Trophoblast cell (in vitro differentiated cells and primary cell): ENCODE results near the gene SERPINB5.

ENCODE experiments used
- DNase-seq, 2 donors: peaks; one replicate each; pipeline ENCODE4 v3.0.0-alpha.2; 2016
- H2AFZ ChIP-seq: 2 replicates; pipeline ENCODE4 v1.6.1; 2013; ENCODE audit warnings: low read length, moderate library complexity, mild to moderate bottlenecking; ENCODE audit not compliant: insufficient read depth, poor library complexity
- H2AK5ac ChIP-seq: 2 replicates; pipeline ENCODE4 v1.6.1; 2013; ENCODE audit warnings: mild to moderate bottlenecking, low read length
- H2BK120ac ChIP-seq: 2 replicates; pipeline ENCODE4 v1.6.1; 2013; ENCODE audit warnings: low read length, mild to moderate bottlenecking, moderate library complexity; ENCODE audit not compliant: insufficient read depth, poor library complexity
- H2BK12ac ChIP-seq: 2 replicates; pipeline ENCODE4 v1.6.1; 2013; ENCODE audit warnings: mild to moderate bottlenecking, low read length, moderate library complexity
- H2BK5ac ChIP-seq: 2 replicates; pipeline ENCODE4 v1.6.1; 2013; ENCODE audit warnings: low read length, low read depth, moderate library complexity, mild to moderate bottlenecking; ENCODE audit not compliant: poor library complexity
- H3K14ac ChIP-seq: 2 replicates; pipeline ENCODE4 v1.6.1; 2013; ENCODE audit warnings: mild to moderate bottlenecking, low read length
- H3K18ac ChIP-seq: 2 replicates; pipeline ENCODE4 v1.6.1; 2013; ENCODE audit warnings: mild to moderate bottlenecking, low read length
- H3K23ac ChIP-seq: 2 replicates; pipeline ENCODE4 v1.6.1; 2013; ENCODE audit warnings: low read length
- H3K27ac ChIP-seq: 2 replicates; pipeline ENCODE4 v1.5.1; 2013; ENCODE audit warnings: low read depth, mild to moderate bottlenecking, inconsistent platforms, low read length, moderate library complexity
- H3K27me3 ChIP-seq: 2 replicates; pipeline ENCODE4 v1.6.1; 2013; ENCODE audit warnings: inconsistent platforms, mild to moderate bottlenecking, low read length, moderate library complexity; ENCODE audit not compliant: insufficient read depth
- H3K36me3 ChIP-seq, 2 experiments: 1 replicate in 1 of 2; 2 replicates in 1 of 2; pipeline ENCODE4 v1.6.1; 2013; ENCODE audit warnings: low read length in 2 of 2, mild to moderate bottlenecking in 2 of 2, moderate library complexity in 1 of 2; ENCODE audit not compliant: insufficient read depth in 2 of 2, control insufficient read depth in 1 of 2
- H3K4ac ChIP-seq: 2 replicates; pipeline ENCODE4 v1.6.1; 2013; ENCODE audit warnings: low read depth, mild to moderate bottlenecking, low read length, moderate library complexity
- H3K4me1 ChIP-seq, 2 experiments: 1 replicate in 1 of 2; 2 replicates in 1 of 2; pipeline ENCODE4 v1.6.1; 2013; ENCODE audit warnings: low read length in 2 of 2, mild to moderate bottlenecking in 2 of 2, moderate library complexity in 1 of 2; ENCODE audit not compliant: insufficient read depth in 2 of 2, control insufficient read depth in 1 of 2
- H3K4me2 ChIP-seq: 2 replicates; pipeline ENCODE4 v1.6.1; 2013; ENCODE audit warnings: inconsistent platforms, mild to moderate bottlenecking, low read length, moderate library complexity
- H3K4me3 ChIP-seq: 2 replicates; pipeline ENCODE4 v1.5.1; 2013; ENCODE audit warnings: mild to moderate bottlenecking, low read depth, low read length, inconsistent platforms
- H3K79me1 ChIP-seq: one replicate; pipeline ENCODE4 v1.6.1; 2013; ENCODE audit warnings: low read length
- H3K79me2 ChIP-seq: 2 replicates; pipeline ENCODE4 v1.6.1; 2013; ENCODE audit warnings: low read length, mild to moderate bottlenecking; ENCODE audit not compliant: control insufficient read depth, insufficient read depth, poor library complexity
- H3K9ac ChIP-seq: 2 replicates; pipeline ENCODE4 v1.6.1; 2013; ENCODE audit warnings: mild to moderate bottlenecking, low read length
- H3K9me3 ChIP-seq: 2 replicates; pipeline ENCODE4 v1.6.1; 2013; ENCODE audit warnings: low read depth, mild to moderate bottlenecking, control low read depth, inconsistent platforms, low read length; ENCODE audit not compliant: insufficient read depth
- H4K12ac ChIP-seq: 2 replicates; pipeline ENCODE4 v1.6.1; 2013; ENCODE audit warnings: low read depth, mild to moderate bottlenecking, low read length, moderate library complexity
- H4K8ac ChIP-seq: 2 replicates; pipeline ENCODE4 v1.6.1; 2013; ENCODE audit warnings: low read depth, mild to moderate bottlenecking, low read length, moderate library complexity
- H4K91ac ChIP-seq: one replicate; pipeline ENCODE4 v1.6.1; 2013; ENCODE audit warnings: low read depth, mild to moderate bottlenecking, low read length, moderate library complexity
- WGBS: extraction: QIAGEN DNeasy Blood & Tissue Kit; methylation state at CpG from one replicate; pipeline ENCODE4 v1.1.7; 2013; ENCODE audit warnings: missing lambda C conversion rate; ENCODE audit not compliant: insufficient read length, insufficient coverage; ENCODE audit errors: extremely low coverage; 5-methylcytosine and 5-hydroxymethylcytosine counted together

The SERPINB5 gene

GRCh38 chr18:63545000-63545399 lies 68.2 kb downstream of the SERPINB5 start:
- Histone ChIP-seq H2BK12ac (no peak overlapping the region), H3K4me3 (no peak overlapping the region), H4K8ac (no peak overlapping the region), H3K9ac (no peak overlapping the region), H2BK120ac (no peak overlapping the region), H3K27me3 (no peaks in the 10 kb centered on the region), H3K27ac (no peak overlapping the region), H3K18ac (no peak overlapping the region), H3K9me3 (no peaks in the 10 kb centered on the region), H3K36me3 (no peaks in the 10 kb centered on the region), H3K23ac (no peak overlapping the region), H3K4me2 (no peak overlapping the region), H3K79me1 (no peaks in the 10 kb centered on the region), H4K91ac (no peak overlapping the region), H3K14ac (no peak overlapping the region), H2AFZ (no peak overlapping the region), H3K79me2 (no peaks in the 10 kb centered on the region), H2AK5ac (no peak overlapping the region), H2BK5ac (no peak overlapping the region), H3K4ac (no peak overlapping the region), H4K12ac (no peak overlapping the region), H3K4me1 (no peaks in the 10 kb centered on the region)
- WGBS: no CpG with 5 or more reads among the region's 3 CpGs
- no peak for DNase-seq

GRCh38 chr18:63550068-63550467 lies 73.3 kb downstream of the SERPINB5 start:
- WGBS: no CpG with 5 or more reads among the region's 1 CpG
- no peak overlapping the region for H3K4me3 ChIP-seq
- no peak overlapping the region for H2AK5ac ChIP-seq
- H3K36me3 ChIP-seq: no peaks in the 10 kb centered on the region
- H3K79me2 ChIP-seq: no peaks in the 10 kb centered on the region
- no peak overlapping the region for H3K18ac ChIP-seq
- H2AFZ ChIP-seq: no peak overlapping the region
- H3K23ac ChIP-seq: no peak overlapping the region
- peaks cover 3 to 5% of the 10 kb centered on the region in 2 experiments for H3K4me1 ChIP-seq
- H2BK5ac ChIP-seq: no peak overlapping the region
- H4K8ac ChIP-seq: no peak overlapping the region
- no peak overlapping the region for H3K9ac ChIP-seq
- H2BK12ac ChIP-seq: no peak overlapping the region
- no peaks in the 10 kb centered on the region for H3K27me3 ChIP-seq
- no peaks in the 10 kb centered on the region for H3K9me3 ChIP-seq
- no peak overlapping the region for H2BK120ac ChIP-seq
- H3K14ac ChIP-seq: no peak overlapping the region
- H3K4ac ChIP-seq: no peak overlapping the region
- H4K12ac ChIP-seq: no peak overlapping the region
- H4K91ac ChIP-seq: no peak overlapping the region
- no peak overlapping the region for H3K27ac ChIP-seq
- no peak for DNase-seq
- H3K4me2 ChIP-seq: no peak overlapping the region
- H3K79me1 ChIP-seq: no peaks in the 10 kb centered on the region

GRCh38 chr18:63551769-63552168 lies 75.0 kb downstream of the SERPINB5 start:
- Histone ChIP-seq H2BK12ac (no peak overlapping the region), H3K36me3 (no peaks in the 10 kb centered on the region), H4K12ac (no peak overlapping the region), H3K14ac (no peak overlapping the region), H3K27ac (no peak overlapping the region), H3K4me1 (peaks cover 3 to 5% of the 10 kb centered on the region in 2 experiments), H3K18ac (no peak overlapping the region), H3K9ac (no peak overlapping the region), H3K4me2 (no peak overlapping the region), H3K4ac (no peak overlapping the region), H3K79me2 (no peaks in the 10 kb centered on the region), H3K9me3 (no peaks in the 10 kb centered on the region), H2AFZ (no peak overlapping the region), H2BK120ac (no peak overlapping the region), H3K79me1 (no peaks in the 10 kb centered on the region), H3K23ac (no peak overlapping the region), H2BK5ac (no peak overlapping the region), H3K27me3 (no peaks in the 10 kb centered on the region), H3K4me3 (no peak overlapping the region), H4K8ac (no peak overlapping the region), H2AK5ac (no peak overlapping the region), H4K91ac (no peak overlapping the region)
- WGBS: no CpG with 5 or more reads among the region's 3 CpGs
- no peak for DNase-seq

GRCh38 chr18:63552581-63552980 lies 75.8 kb downstream of the SERPINB5 start:
- Histone ChIP-seq H2AFZ (no peak overlapping the region), H3K9ac (no peak overlapping the region), H3K4me1 (peaks cover 3 to 5% of the 10 kb centered on the region in 2 experiments), H3K36me3 (no peaks in the 10 kb centered on the region), H2BK12ac (no peak overlapping the region), H3K79me2 (no peaks in the 10 kb centered on the region), H3K4ac (no peak overlapping the region), H3K14ac (no peak overlapping the region), H3K4me2 (no peak overlapping the region), H2BK5ac (no peak overlapping the region), H4K12ac (no peak overlapping the region), H2AK5ac (no peak overlapping the region), H3K79me1 (no peaks in the 10 kb centered on the region), H4K8ac (no peak overlapping the region), H3K27ac (no peak overlapping the region), H2BK120ac (no peak overlapping the region), H3K27me3 (no peaks in the 10 kb centered on the region), H4K91ac (no peak overlapping the region), H3K23ac (no peak overlapping the region), H3K18ac (no peak overlapping the region), H3K9me3 (no peaks in the 10 kb centered on the region), H3K4me3 (no peak overlapping the region)
- WGBS: no CpG with 5 or more reads among the region's 2 CpGs
- no peak for DNase-seq
